Transverse colon (tissue), 3 donors: ENCODE data around the gene HDAC1.

Experiments used
- CTCF ChIP-seq, 5 experiments: fragments of 200-600 bp in 3 of 5; fragments of 450-650 bp in 2 of 5; sonication (generic) in 3 of 5; IDR thresholded peaks; 1 replicate in 2 of 5; 2 replicates in 3 of 5; pipeline ENCODE4 v1.5.1; 2016 to 2017; ENCODE audit warnings: antibody characterized with exemption in 5 of 5, inconsistent platforms in 3 of 5, mild to moderate bottlenecking in 2 of 5, moderate library complexity in 1 of 5
- EP300 ChIP-seq: sonication (generic); formaldehyde crosslinking; IDR thresholded peaks from one replicate; pipeline ENCODE4 v1.6.1; 2017; ENCODE audit warnings: antibody characterized with exemption, low read depth

DNA sequence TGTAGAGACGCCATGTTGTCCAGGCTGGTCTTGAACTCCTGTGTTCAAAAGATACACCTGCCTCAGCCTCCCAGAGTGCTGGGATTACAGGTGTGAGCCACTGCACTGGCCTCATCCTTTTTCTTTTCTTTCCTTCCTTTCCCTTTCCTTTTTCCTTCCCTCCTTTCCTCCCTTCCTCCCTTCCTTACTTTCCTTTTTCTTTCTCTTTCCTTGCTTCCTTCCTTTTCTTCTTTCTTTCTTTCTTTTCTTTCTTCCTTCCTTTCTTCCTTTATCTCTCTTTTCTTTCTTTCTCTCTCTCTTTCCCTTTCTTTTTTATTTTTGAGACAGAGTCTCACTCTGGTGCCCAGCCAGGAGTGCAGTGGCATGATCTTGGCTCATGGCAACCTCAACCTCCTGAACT is 64.6 kb downstream of the HDAC1 start:
- TF ChIP-seq CTCF (IDR thresholded peaks at IDR 0.05) = no peak
- no peak for TF ChIP-seq EP300
